SK-N-SH (cell line): Measurements from ENCODE around the gene WDR49. TPM values are rescaled to one million over a fixed set of nuclear protein-coding genes. Genes with fewer than 3 reads are reported as not detected.

Experiments
- CTCF ChIA-PET: fragments of 300-600, 350-600 bp; formaldehyde crosslinking; extraction: SDS; loops from one replicate; lab custom pipeline; 2021; lab: Yijun Ruan, JAX
- POLR2A ChIA-PET: fragments of 350-600 bp; sonication (Branson Sonifier 250); formaldehyde crosslinking; extraction: SDS; loops from one replicate; lab custom pipeline; 2020; ENCODE audit warnings: antibody characterized with exemption, inconsistent platforms; lab: Yijun Ruan, JAX
- DNase-seq: peaks from one replicate; pipeline ENCODE4 v3.0.0; 2012
- H2AFZ ChIP-seq: fragments of 200-600 bp; sonication (generic); 2 replicates; pipeline ENCODE4 v1.8.1; 2016; ENCODE audit warnings: antibody characterized with exemption, mild to moderate bottlenecking, low read depth
- H3F3A ChIP-seq: fragments of 200-600 bp; sonication (generic); replicated peaks from 2 replicates; pipeline ENCODE3; 2016; ENCODE audit warnings: antibody characterized with exemption, mild to moderate bottlenecking; ENCODE audit not compliant: insufficient read depth
- H3K27ac ChIP-seq, 2 experiments: fragments of 200-500 bp in 1 of 2; fragments of 200-600 bp in 1 of 2; sonication (Bioruptor generic) in 1 of 2; sonication (generic), shearing (Covaris generic) in 1 of 2; 2 replicates each; pipeline versions ENCODE4 v1.5.1 to v1.6.1; 2014 to 2016; ENCODE audit warnings: low read depth in 2 of 2, inconsistent platforms in 1 of 2, low read length in 1 of 2, mild to moderate bottlenecking in 1 of 2, mixed read lengths in 1 of 2
- H3K27me3 ChIP-seq: fragments of 200-600 bp; sonication (generic), shearing (Covaris generic); 2 replicates; pipeline ENCODE4 v1.6.1; 2016; ENCODE audit warnings: mixed run types; ENCODE audit not compliant: insufficient read depth
- H3K36me3 ChIP-seq, 2 experiments: fragments of 200-500 bp in 1 of 2; fragments of 200-600 bp in 1 of 2; sonication (Bioruptor generic) in 1 of 2; sonication (generic) in 1 of 2; replicated peaks in 1 of 2; 2 replicates each; pipeline versions ENCODE3 to v1.5.1; 2014 to 2016; ENCODE audit warnings: low read length in 1 of 2, mild to moderate bottlenecking in 1 of 2; ENCODE audit not compliant: insufficient read depth in 2 of 2, control insufficient read depth in 1 of 2
- H3K4me1 ChIP-seq, 2 experiments: fragments of 200-500 bp in 1 of 2; fragments of 200-600 bp in 1 of 2; sonication (Bioruptor generic) in 1 of 2; sonication (generic), shearing (Covaris generic) in 1 of 2; 2 replicates each; pipeline versions ENCODE4 v1.5.1 to v1.6.1; 2014 to 2016; ENCODE audit warnings: low read depth in 1 of 2, low read length in 1 of 2, mixed run types in 1 of 2; ENCODE audit not compliant: insufficient read depth in 2 of 2, control insufficient read depth in 1 of 2
- H3K4me2 ChIP-seq: fragments of 200-600 bp; sonication (generic), shearing (Covaris generic); 2 replicates; pipeline ENCODE4 v1.6.1; 2017; ENCODE audit warnings: mixed run types
- H3K4me3 ChIP-seq, 2 experiments: fragments of 200-500 bp in 1 of 2; fragments of 200-600 bp in 1 of 2; sonication (Bioruptor generic) in 1 of 2; sonication (generic), shearing (Covaris generic) in 1 of 2; 2 replicates each; pipeline versions ENCODE4 v1.5.1 to v1.8.1; 2014 to 2016; ENCODE audit warnings: low read depth in 2 of 2, inconsistent platforms in 1 of 2, low read length in 1 of 2, mild to moderate bottlenecking in 1 of 2, mixed read lengths in 1 of 2, moderate library complexity in 1 of 2
- H3K79me2 ChIP-seq: fragments of 200-600 bp; sonication (generic); 2 replicates; pipeline ENCODE4 v1.8.1; 2017; ENCODE audit warnings: mild to moderate bottlenecking; ENCODE audit not compliant: insufficient read depth
- H3K9ac ChIP-seq: fragments of 200-600 bp; sonication (generic); 2 replicates; pipeline ENCODE4 v1.6.1; 2017; ENCODE audit warnings: mixed run types
- H3K9me2 ChIP-seq: fragments of 200-600 bp; sonication (generic); 2 replicates; pipeline ENCODE4 v1.6.1; 2017; ENCODE audit warnings: mixed run types
- H3K9me3 ChIP-seq: fragments of 200-600 bp; sonication (generic); 2 replicates; pipeline ENCODE4 v1.6.1; 2017; ENCODE audit warnings: mixed run types, mild to moderate bottlenecking, moderate library complexity
- H4K20me1 ChIP-seq: fragments of 200-600 bp; sonication (generic); 2 replicates; pipeline ENCODE4 v1.6.1; 2017; ENCODE audit warnings: mild to moderate bottlenecking, mixed run types; ENCODE audit not compliant: insufficient read depth
- CHD2 ChIP-seq: fragments of 150-350 bp; IDR thresholded peaks from 2 replicates; pipeline ENCODE4 v1.6.1; 2018; ENCODE audit warnings: low read length; ENCODE audit not compliant: partially characterized antibody
- ELF1 ChIP-seq: IDR thresholded peaks from 2 replicates; pipeline ENCODE4 v1.4.0; 2012
- EP300 ChIP-seq, 2 experiments: IDR thresholded peaks; 2 replicates each; pipeline versions ENCODE4 v1.4.0 to v1.6.1; 2012; ENCODE audit warnings: borderline replicate concordance in 1 of 2, low read depth in 1 of 2, low read length in 1 of 2
- EZH2phosphoT487 ChIP-seq: fragments of 200-600 bp; sonication (generic); IDR thresholded peaks from 2 replicates; pipeline ENCODE4 v1.6.1; 2017; ENCODE audit warnings: low read depth, mixed run types, mild to moderate bottlenecking, antibody characterized with exemption, moderate library complexity, borderline replicate concordance
- FOXJ3 ChIP-seq: sonication (generic); formaldehyde crosslinking; IDR thresholded peaks from 2 replicates; pipeline ENCODE4 v1.5.1; 2020; ENCODE audit warnings: mild to moderate bottlenecking, missing genetic modification reagents
- GABPA ChIP-seq: IDR thresholded peaks from 2 replicates; pipeline ENCODE4 v1.4.0; 2012; ENCODE audit warnings: low read depth, mild to moderate bottlenecking
- GATA2 ChIP-seq: sonication (generic); formaldehyde crosslinking; IDR thresholded peaks from 2 replicates; pipeline ENCODE4 v1.5.0; 2020; ENCODE audit warnings: mild to moderate bottlenecking, missing genetic modification reagents
- MEF2A ChIP-seq: IDR thresholded peaks from 2 replicates; pipeline ENCODE4 v1.4.0; 2012; ENCODE audit warnings: low read depth, borderline replicate concordance
- MXI1 ChIP-seq: IDR thresholded peaks from 2 replicates; pipeline ENCODE4 v1.6.1; 2012; ENCODE audit warnings: mild to moderate bottlenecking, low read depth, low read length, improper control_type of control experiment
- NRF1 ChIP-seq: IDR thresholded peaks from 2 replicates; pipeline ENCODE4 v1.6.1; 2012; ENCODE audit warnings: low read depth, mild to moderate bottlenecking, low read length
- RAD21 ChIP-seq: IDR thresholded peaks from 2 replicates; pipeline ENCODE4 v1.6.1; 2012; ENCODE audit warnings: mild to moderate bottlenecking, low read length
- RXRA ChIP-seq: IDR thresholded peaks from 2 replicates; pipeline ENCODE4 v1.4.0; 2012; ENCODE audit warnings: low read depth, mild to moderate bottlenecking, borderline replicate concordance
- SIN3A ChIP-seq: IDR thresholded peaks from 2 replicates; pipeline ENCODE4 v1.6.1; 2012; ENCODE audit warnings: low read depth, mild to moderate bottlenecking, low read length, moderate library complexity, borderline replicate concordance
- SMC3 ChIP-seq: IDR thresholded peaks from 2 replicates; pipeline ENCODE4 v1.6.1; 2012; ENCODE audit warnings: low read depth, low read length, improper control_type of control experiment
- TAF1 ChIP-seq: IDR thresholded peaks from 2 replicates; pipeline ENCODE4 v1.6.1; 2012; ENCODE audit warnings: low read depth, mild to moderate bottlenecking, low read length, moderate library complexity, borderline replicate concordance
- TEAD4 ChIP-seq: IDR thresholded peaks from 2 replicates; pipeline ENCODE4 v1.4.0; 2012; ENCODE audit warnings: mild to moderate bottlenecking, borderline replicate concordance; ENCODE audit not compliant: insufficient read depth
- YY1 ChIP-seq: IDR thresholded peaks from 2 replicates; pipeline ENCODE4 v1.4.0; 2012; ENCODE audit warnings: low read depth, mild to moderate bottlenecking
- polyA plus RNA-seq, 3 experiments: library from polyadenylated mRNA; depleted of rRNA; stranded (reverse); fragments of >200 nt; gene quantifications; 2 replicates each; pipeline ENCODE4 v1.2.3, GENCODE V29; 2012
- TF ChIP-seq, protein P1 (sequence below): IDR thresholded peaks from 2 replicates; pipeline ENCODE4 v1.4.0; 2012; ENCODE audit warnings: low read depth, borderline replicate concordance
- TF ChIP-seq, protein P2 (sequence below): fragments of 200-600 bp; sonication (generic); IDR thresholded peaks from 2 replicates; pipeline ENCODE4 v1.6.1; 2017; ENCODE audit warnings: antibody characterized with exemption, mild to moderate bottlenecking, moderate library complexity
- TF ChIP-seq, protein P3 (sequence below): fragments of 150-350 bp; IDR thresholded peaks from 2 replicates; pipeline ENCODE4 v1.6.1; 2016; ENCODE audit warnings: mild to moderate bottlenecking, low read depth, low read length
- TF ChIP-seq, protein P4 (sequence below): IDR thresholded peaks from 2 replicates; pipeline ENCODE4 v1.4.0; 2012; ENCODE audit warnings: low read depth, borderline replicate concordance

Gene WDR49
- polyA plus RNA-seq, 1 of the 3 experiments (the other 2 are of a cell fraction), result not detected

DNA sequence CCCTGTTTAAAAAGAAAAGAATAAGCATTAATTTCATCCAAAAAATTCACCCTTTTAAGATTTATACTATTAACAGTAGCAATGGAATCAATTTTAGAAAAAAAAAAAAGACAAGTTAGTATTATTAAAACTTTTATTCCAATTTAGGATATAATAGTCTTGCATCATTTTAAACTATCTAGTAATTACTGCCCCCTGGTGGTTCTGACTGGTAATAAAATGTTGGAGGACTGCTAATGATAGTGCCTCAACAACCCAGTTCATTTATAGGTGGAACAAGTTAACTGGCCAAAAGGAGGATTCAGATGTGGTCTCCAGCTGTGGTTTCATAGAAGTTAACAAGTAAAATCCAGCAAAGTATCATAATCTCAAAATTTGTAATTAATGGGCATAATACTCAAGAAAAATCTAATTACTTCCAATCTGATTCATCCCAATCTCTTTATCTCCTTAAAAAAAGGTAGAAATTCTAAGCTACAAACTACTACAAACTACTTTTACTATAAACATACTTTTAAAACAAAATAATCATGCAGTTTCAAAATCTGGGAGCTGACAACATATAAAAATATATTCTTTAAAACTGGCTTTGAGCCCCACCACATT is 30.7 kb upstream of the WDR49 start:
- H3F3A ChIP-seq, result peaks cover 6% of the 10 kb centered on the region
- H3K9ac ChIP-seq, result no peak overlapping the region
- H3K27ac ChIP-seq, result no peak overlapping the region
- TF ChIP-seq RAD21 (peak; percentile 51), TEAD4 (no peak), FOXJ3 (no peak), TAF1 (no peak), CHD2 (no peak), YY1 (no peak), EP300 (IDR thresholded peaks at IDR 0.05; ENCODE audit: borderline replicate concordance in 1 of 2, low read depth in 1 of 2, low read length in 1 of 2) (no peak), MXI1 (no peak), SIN3A (no peak), RXRA (no peak), NRF1 (no peak), MEF2A (no peak), ELF1 (no peak), SMC3 (peak; percentile 36), GATA2 (CRISPR knock-in tag) (no peak), GABPA (no peak), EZH2phosphoT487 (no peak)
- TF ChIP-seq, protein P1, sequence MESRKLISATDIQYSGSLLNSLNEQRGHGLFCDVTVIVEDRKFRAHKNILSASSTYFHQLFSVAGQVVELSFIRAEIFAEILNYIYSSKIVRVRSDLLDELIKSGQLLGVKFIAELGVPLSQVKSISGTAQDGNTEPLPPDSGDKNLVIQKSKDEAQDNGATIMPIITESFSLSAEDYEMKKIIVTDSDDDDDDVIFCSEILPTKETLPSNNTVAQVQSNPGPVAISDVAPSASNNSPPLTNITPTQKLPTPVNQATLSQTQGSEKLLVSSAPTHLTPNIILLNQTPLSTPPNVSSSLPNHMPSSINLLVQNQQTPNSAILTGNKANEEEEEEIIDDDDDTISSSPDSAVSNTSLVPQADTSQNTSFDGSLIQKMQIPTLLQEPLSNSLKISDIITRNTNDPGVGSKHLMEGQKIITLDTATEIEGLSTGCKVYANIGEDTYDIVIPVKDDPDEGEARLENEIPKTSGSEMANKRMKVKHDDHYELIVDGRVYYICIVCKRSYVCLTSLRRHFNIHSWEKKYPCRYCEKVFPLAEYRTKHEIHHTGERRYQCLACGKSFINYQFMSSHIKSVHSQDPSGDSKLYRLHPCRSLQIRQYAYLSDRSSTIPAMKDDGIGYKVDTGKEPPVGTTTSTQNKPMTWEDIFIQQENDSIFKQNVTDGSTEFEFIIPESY, result no peak
- TF ChIP-seq, protein P2, sequence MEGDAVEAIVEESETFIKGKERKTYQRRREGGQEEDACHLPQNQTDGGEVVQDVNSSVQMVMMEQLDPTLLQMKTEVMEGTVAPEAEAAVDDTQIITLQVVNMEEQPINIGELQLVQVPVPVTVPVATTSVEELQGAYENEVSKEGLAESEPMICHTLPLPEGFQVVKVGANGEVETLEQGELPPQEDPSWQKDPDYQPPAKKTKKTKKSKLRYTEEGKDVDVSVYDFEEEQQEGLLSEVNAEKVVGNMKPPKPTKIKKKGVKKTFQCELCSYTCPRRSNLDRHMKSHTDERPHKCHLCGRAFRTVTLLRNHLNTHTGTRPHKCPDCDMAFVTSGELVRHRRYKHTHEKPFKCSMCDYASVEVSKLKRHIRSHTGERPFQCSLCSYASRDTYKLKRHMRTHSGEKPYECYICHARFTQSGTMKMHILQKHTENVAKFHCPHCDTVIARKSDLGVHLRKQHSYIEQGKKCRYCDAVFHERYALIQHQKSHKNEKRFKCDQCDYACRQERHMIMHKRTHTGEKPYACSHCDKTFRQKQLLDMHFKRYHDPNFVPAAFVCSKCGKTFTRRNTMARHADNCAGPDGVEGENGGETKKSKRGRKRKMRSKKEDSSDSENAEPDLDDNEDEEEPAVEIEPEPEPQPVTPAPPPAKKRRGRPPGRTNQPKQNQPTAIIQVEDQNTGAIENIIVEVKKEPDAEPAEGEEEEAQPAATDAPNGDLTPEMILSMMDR, result peak; percentile 86
- TF ChIP-seq, protein P3, sequence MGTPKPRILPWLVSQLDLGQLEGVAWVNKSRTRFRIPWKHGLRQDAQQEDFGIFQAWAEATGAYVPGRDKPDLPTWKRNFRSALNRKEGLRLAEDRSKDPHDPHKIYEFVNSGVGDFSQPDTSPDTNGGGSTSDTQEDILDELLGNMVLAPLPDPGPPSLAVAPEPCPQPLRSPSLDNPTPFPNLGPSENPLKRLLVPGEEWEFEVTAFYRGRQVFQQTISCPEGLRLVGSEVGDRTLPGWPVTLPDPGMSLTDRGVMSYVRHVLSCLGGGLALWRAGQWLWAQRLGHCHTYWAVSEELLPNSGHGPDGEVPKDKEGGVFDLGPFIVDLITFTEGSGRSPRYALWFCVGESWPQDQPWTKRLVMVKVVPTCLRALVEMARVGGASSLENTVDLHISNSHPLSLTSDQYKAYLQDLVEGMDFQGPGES, result no peak
- TF ChIP-seq, protein P4, sequence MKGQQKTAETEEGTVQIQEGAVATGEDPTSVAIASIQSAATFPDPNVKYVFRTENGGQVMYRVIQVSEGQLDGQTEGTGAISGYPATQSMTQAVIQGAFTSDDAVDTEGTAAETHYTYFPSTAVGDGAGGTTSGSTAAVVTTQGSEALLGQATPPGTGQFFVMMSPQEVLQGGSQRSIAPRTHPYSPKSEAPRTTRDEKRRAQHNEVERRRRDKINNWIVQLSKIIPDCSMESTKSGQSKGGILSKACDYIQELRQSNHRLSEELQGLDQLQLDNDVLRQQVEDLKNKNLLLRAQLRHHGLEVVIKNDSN, result no peak
- no peak overlapping the region for H2AFZ ChIP-seq
- H3K4me1 ChIP-seq, result no peaks in the 10 kb centered on the region
- peaks cover 69 to 75% of the 10 kb centered on the region in 2 experiments for H3K36me3 ChIP-seq
- H3K79me2 ChIP-seq, result no peaks in the 10 kb centered on the region
- no peaks in the 10 kb centered on the region for H3K9me2 ChIP-seq
- DNase-seq, result peak; percentile 41
- H3K4me3 ChIP-seq, result no peak overlapping the region
- ChIA-PET POLR2A (no interaction called here), CTCF (interaction anchor here (0.7 to 3.3 kb wide), 21 partner anchors 10 to 304 kb away, joined by 3 to 18 read pairs (median 5); partner anchors contain the start of gene ZBBX)
- no peaks in the 10 kb centered on the region for H4K20me1 ChIP-seq
- H3K27me3 ChIP-seq, result no peaks in the 10 kb centered on the region
- H3K9me3 ChIP-seq, result no peaks in the 10 kb centered on the region
- no peak overlapping the region for H3K4me2 ChIP-seq
